ENCODE measurements around the gene EVX1.

Gene EVX1

GRCh38 chr7:27235387-27236311 lies 7.0 kb upstream of the EVX1 start:
- DNase-seq (ENCODE audit: low spot score) = peak; percentile 77

- DNase-seq (ENCODE audit: low spot score) = no peak
These were observed 4.8 kb upstream of the EVX1 start for GRCh38 chr7:27237735-27238334.

GRCh38 chr7:27238979-27239386 lies 3.6 kb upstream of the EVX1 start:
- DNase-seq (ENCODE audit: low spot score) = no peak

- DNase-seq (ENCODE audit: low spot score) = no peak
These were observed 3.1 kb upstream of the EVX1 start for GRCh38 chr7:27239387-27240014.

GRCh38 chr7:27240015-27240731 lies 2.4 kb upstream of the EVX1 start:
- no peak for DNase-seq (ENCODE audit: low spot score)

- no peak for DNase-seq (ENCODE audit: low spot score)
These were observed 1.2 kb upstream of the EVX1 start for GRCh38 chr7:27241189-27242056.

- no peak for DNase-seq (ENCODE audit: low spot score)
These were observed 448 bp upstream of the EVX1 start for GRCh38 chr7:27242154-27242553.

GRCh38 chr7:27243340-27244163 lies 950 bp downstream of the EVX1 start:
- no peak for DNase-seq (ENCODE audit: low spot score)

- no peak for DNase-seq (ENCODE audit: low spot score)
These were observed 2.0 kb downstream of the EVX1 start for GRCh38 chr7:27244488-27245123.

- DNase-seq (ENCODE audit: low spot score) = no peak
These were observed 2.7 kb downstream of the EVX1 start for GRCh38 chr7:27245124-27245797.

- DNase-seq (ENCODE audit: low spot score) = peak; percentile 72
These were observed 3.4 kb downstream of the EVX1 start for GRCh38 chr7:27245798-27246691.

GRCh38 chr7:27247000-27247399 lies 4.4 kb downstream of the EVX1 start:
- no peak for DNase-seq (ENCODE audit: low spot score)

GRCh38 chr7:27247452-27248426 lies 5.1 kb downstream of the EVX1 start:
- DNase-seq (ENCODE audit: low spot score) = no peak

GRCh38 chr7:27248427-27248806 lies 5.8 kb downstream of the EVX1 start:
- no peak for DNase-seq (ENCODE audit: low spot score)

GRCh38 chr7:27248911-27249723 lies 6.5 kb downstream of the EVX1 start:
- DNase-seq (ENCODE audit: low spot score) = no peak
